HG02943 (cell line): ENCODE results near the gene STK32B.
"Not testable (repeated sequence)": the region's sequence is repeated elsewhere in the genome, so short reads cannot be mapped to it uniquely, and the experiment has no call there.

Experiments
- ATAC-seq: cut with Tn5 transposase; IDR thresholded peaks from one replicate; pipeline ENCODE4 v1.9.1; 2021; ENCODE audit warnings: mild to moderate bottlenecking, low read depth, moderate library complexity; ENCODE audit not compliant: unreplicated experiment

The STK32B gene

DNA sequence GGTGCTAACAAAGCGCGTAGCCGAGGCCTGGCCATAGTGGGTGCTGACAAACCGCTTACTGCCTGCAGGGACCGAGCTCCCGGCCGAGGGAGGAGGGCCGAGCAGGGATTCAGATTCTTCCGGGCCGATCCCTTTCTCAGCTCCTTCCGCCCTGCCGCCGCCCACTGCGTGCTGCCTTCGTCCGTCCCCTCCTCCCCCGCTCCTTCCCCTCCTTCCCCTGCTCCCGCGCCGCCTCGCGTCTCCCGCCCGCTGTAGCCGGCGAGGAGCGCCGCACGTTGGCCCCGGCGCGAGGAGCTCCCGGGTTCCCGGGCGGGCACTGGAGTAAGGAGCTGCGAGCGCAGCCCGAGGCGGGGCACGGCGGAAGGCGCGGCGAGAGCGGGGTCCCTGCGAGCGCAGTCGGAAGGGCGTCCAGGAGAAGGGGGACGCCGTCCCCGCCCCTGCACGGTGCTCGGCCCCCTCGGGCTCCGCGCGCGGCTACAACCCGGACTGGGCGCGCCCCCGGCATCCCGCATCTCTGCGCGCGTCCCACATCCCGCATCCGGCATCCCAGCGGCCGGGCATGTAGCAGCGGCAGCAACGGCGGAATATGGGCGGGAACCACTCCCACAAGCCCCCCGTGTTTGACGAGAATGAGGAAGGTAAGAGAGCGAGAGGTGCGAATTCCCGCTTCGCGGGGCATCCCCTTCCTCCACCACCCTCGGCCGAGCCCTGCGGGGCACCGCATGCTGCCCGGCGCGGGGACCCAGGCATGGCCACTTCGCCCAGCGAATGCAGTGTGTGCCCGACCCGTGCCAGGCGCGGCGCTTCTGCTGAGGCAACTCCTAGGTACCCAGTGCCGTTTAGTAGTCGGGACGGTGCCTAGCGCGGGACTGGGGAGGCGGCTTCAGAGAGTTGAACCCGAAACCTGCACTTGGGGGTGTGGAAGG is at the start of gene STK32B:
TSS of gene STK32B (plus strand) at position 203 of the 926 bp plus-strand sequence.
- ATAC-seq: no peak

DNA sequence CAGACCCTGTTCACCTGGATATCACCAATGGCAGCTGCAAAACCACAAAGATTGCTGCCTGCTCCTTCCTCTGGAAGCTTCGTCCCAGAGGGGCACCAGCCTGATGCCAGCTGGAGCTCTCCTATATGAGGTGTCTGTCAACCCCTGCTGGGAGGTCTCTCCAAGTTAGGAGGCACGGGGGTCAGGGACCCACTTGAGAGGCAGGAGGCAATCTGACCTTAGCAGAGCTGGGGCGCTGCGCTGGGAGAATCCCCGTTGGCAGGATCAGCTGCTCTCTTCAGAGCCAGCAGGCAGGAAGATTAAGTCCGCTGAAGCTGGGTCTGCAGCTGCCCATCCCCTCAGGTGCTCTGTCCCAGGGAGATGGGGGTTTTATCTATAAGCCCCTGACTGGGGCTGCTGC is 49.6 kb upstream of the STK32B start:
- not testable (repeated sequence) for ATAC-seq

DNA sequence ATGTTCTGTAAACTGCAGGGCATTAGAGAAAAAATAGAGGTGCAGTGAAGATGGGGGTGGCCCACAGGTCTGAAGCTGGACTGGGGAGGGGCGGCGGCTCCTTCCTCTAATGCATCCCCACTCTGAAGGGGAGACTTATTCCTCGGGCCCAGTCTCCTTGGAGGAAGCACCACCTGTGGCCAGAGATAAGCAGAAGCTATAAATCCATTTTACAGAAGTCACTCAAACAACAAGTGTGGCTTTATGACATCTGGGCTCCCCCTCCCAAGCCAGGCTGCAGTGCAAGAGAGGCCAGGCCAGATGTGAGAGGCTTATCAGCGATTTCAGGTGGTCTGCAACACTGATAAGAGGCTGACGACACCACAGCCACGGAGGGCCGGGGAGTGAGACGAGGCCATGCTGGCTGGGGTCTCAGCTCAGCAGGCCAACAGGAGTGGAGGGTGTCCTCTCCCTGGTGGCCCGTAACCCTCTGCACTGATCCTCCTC is 47.9 kb upstream of the STK32B start:
- ATAC-seq: no peak

DNA sequence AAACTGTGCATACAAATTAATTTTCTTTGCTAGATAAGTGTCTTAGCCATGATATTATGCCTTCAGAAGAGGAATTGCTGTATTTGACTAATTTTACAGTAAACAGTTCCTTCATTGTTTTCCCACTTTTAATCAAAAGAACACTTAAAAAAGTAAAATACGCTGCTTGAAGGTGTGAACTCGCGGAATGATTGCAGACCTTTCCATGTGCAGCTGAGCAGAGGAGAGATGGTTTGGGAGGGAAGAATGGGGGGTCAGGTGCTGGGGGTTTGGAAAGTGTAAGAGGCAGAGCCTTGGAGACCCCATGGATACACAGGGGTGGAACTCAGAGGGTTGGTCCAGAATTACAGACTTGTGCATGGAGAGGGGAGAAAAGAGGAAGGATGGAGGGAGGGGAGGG is 47.4 kb upstream of the STK32B start:
- no peak for ATAC-seq

DNA sequence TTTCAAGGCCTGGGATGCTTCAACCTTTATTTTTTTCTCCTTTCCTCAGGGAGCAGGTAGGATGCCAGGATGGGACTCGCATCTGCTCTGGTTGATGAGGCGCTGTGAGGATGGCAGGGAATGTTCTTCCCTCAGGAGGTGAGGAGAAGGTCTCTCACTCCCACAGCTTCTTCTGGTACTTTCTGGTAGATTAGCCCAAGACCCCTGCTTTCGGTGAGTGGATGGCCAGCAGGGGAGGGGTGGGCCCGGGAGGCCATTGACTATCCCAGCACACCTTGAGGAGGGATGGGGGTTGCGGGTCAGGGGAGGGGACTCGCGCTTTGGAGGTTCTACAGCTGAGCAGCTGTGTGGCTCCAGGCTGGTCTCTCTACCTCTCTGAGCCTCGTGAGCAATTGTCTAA is 46.8 kb upstream of the STK32B start:
- ATAC-seq: no peak

DNA sequence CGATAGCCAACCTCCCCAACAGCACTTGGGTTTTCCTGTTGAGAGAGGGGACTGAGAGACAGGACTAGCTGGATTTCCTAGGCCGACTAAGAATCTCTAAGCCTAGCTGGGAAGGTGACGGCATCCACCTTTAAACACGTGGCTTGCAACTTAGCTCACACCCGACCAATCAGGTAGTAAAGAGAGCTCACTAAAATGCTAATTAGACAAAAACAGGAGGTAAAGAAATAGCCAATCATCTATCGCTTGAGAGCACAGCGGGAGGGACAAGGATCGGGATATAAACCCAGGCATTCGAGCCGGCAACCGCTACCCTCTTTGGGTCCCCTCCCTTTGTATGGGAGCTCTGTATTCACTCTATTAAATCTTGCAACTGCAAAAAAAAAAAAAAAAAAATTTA is 44.3 kb upstream of the STK32B start:
- ATAC-seq: not testable (repeated sequence)

DNA sequence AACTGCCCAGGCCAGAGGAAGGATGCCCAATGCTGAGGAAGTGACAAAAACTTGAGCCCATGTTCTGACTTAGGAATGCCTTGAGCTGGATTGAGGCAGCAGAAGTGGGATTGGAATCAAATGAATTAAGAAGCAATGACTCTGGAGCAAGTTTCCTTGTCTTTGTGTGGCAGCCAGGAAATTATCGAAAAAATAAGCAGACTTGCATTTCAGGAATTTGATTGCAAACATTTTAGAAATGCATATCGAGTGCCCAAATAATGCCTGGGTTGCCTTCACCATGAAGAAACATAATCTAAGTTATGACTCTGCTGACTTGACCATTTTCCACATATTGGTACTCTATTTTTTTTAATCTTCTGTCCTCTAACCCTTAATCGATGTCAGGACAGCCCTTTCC is 41.5 kb upstream of the STK32B start:
- no peak for ATAC-seq

DNA sequence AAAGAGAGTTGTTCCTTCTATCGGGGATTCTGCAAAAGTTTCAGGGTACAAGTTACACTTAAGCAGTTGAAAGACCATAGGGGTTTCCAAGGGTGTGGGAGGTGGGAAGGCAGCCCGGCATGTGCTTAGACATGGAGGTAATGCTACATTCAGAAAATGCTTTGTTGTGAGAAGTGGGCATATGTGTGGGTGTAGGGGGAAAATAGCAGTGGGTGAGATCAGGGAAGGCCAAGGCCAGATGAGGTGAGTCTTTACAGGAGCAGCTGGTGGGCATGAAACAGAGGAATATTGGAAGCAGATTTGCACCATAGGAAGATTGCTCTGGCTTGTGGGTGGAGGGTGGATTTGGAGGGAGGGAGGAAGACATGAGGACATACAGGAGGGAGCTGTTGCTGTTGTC is 40.3 kb upstream of the STK32B start:
- ATAC-seq: no peak

DNA sequence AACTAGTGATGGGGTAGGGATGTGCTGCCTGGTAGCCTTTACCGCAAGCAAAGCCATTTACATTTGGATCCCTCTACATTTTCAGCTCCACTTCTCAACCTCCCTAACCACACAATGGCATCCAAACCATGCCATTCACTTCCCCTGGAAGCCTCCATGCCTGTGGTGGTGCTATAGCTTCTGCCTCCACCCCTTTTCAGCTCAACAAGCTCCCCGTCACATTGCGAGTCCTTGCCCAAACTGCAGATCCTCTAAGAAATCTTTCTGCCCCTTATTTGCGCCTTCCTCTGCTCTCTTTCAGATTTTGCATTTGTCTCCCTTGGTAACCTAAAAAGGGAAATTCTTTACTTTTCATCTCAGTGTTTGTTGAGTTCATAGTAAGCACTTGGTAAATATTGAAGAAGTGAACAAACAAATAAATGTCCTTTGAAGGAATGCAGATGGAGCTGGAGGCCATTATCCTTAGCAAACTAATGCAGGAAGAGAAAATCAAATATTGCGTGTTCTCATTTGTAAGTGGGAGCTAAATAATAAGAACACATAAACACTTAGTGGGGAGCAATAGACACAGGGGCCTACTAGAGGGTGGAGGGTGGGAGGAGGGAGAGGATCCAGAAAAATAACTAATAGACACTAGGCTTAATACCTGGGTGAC is 38.9 kb upstream of the STK32B start:
- no peak for ATAC-seq

DNA sequence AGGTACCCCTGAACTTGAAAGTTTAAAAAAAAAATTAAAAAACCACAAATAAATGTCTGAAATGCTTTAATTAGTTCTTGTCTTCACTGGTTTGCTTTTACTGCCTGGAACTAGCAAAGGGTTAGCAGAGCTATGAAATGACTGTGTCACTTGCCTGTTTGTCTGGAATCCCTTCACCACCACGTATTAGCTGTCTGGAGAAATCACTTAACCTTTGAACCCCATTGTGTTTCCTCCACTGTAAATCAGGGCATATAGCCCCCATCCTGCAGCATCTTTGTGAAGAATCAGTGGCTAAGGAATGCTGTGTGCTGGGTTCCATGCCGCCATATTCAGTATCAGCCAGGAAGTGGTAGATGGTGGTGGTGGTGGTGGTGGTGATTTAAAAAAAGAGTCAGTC is 38.3 kb upstream of the STK32B start:
- no peak for ATAC-seq

DNA sequence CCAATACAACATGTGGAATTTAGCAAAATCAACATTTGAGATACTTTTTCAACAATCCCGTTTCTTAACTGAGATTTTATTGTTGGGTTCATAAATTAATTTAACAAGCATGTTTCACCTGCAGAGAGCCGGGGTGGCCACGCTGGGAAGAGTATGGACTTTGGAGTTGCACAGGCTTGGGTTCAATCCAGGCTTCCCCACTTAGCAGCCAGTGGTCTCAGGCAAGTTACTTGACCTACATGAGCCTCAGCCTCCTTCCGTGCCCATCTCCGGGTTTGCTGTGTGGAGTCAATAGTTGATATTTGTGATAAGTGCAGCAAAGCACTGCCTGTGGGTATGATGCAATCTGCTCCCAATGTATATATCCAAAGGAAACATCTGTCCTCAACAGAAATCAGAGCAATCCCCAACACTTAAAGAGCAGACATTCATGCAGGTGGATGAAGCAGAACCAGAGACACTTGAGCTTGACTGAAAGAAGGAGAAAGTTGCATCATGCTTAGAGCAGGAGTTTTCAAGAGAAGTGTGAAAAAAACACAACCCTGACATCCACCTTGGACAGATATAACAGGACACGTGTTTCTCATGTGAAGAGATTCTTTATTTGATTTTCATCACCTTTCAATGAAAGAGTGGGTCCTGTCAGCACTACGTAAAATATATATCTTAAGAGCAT is 37.1 kb upstream of the STK32B start:
- ATAC-seq: no peak

DNA sequence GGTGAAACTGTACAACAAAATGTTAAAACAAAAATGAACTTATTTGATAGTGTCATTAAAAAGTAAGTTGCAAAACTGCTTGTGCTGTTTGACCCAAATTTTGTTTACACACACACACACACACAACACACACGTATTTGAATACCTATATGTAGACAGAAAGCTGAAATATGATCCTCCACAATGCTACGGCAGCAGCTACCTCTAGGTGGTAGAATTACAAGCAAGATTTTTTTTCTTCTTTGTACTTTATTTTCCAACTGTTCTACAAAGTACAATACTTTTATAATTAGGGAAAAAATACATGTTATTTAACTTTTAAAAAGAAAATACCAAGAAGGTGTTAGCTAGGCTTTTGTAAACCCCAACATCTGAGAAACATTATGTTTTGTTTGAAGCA is 33.2 kb upstream of the STK32B start:
- no peak for ATAC-seq

DNA sequence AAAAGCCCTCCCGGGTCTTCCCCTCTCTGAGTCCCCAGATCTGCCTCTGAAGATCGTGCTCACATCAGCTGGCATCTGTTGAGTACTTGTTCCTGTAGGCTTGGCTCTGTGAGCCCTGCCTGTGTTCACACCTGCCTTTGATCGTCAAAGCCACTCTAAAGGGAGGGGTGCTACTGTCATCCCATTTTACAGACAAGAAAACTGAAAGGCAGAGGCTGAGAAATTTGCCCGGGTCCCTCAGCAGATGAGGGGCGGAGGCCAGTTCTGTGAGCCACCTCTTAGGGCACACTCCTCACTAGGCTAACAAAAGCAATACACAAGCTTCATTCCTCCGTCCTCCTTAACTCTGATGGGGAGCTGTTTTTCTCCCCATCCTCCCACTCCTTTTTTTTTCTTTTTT is 32.7 kb upstream of the STK32B start:
- ATAC-seq: no peak

DNA sequence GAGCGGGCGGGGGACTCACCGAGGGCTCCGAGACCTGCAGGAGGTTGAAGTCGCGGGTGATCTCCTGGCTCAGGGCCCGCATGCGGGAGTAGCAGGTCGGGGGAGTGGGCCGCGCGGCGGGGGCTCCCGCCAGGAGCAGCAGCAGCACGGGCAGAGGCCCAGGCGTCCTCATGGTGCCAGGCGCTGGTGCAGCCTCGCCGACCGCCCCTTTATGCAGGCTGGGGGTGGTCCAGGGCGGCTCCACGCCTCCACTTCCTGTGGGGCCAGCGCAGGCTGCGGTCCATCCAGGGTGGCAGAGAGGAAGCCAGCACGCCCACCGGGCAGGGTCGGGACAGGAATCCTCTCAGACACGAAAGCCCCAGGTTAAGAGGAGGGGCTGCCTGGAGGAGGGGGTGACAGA is 32.0 kb upstream of the STK32B start, which contains the start of gene CYTL1:
TSS of gene CYTL1 (minus strand) at position 185 of the 400 bp plus-strand sequence. CDS start at position 172, 13 bp downstream.
- no peak for ATAC-seq

DNA sequence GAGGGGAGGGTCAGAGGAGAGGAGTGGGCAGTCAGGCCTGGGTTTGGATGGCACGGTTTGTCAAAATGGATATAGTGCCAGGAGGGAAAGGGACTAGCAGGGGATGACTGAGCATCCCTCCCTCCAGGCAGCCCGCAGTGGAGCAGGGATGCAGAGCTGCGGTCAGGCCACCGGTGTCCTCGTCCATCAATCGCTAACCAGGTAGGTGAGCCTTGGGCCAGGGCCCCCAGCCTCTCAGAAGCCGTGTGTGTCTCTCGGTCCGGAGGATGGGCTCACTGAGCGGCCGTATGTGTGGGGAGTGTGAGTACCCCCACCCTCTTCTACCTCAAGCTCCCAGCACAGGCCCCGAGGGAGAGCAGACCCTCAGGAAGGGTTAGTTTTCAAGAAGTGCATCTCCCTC is 31.5 kb upstream of the STK32B start:
- no peak for ATAC-seq

DNA sequence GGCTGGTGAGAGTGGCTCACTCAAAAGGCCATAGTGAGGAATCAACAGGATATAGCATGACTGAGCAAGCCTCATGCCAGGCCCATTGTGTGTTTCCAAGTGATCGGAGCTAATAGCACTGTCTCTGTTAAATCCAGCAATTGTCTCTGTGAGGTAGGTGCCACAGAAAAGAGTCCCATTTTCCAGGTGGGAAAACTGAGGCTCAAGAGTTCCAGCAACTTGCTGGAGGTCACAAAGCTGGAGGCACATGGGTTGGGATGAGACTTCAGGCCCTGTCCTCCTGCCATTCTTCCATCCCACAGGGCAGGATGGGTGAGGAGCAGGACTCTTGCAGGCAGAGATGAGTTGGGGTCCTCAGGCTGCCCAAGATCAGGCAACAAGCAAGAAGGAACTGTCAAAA is 30.9 kb upstream of the STK32B start:
- no peak for ATAC-seq

DNA sequence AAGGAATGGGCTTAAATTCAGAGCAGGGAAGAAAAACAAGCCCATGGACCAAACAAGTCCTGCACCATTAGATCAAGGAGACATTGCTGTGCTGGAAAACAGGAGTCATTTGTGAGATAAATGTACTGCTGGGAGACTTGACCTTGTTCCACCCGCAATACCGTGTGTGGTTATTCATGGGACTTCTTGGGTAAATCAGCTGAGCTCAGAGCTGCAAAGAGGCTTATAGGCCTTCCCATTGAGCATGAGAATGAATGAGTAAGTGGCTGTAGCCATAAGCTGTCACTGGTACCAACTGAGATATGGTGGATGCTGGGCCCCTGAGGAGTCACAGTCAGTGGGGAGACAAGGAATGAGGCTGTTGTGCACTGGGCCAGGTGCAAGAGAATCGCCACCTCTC is 29.7 kb upstream of the STK32B start:
- ATAC-seq: no peak

DNA sequence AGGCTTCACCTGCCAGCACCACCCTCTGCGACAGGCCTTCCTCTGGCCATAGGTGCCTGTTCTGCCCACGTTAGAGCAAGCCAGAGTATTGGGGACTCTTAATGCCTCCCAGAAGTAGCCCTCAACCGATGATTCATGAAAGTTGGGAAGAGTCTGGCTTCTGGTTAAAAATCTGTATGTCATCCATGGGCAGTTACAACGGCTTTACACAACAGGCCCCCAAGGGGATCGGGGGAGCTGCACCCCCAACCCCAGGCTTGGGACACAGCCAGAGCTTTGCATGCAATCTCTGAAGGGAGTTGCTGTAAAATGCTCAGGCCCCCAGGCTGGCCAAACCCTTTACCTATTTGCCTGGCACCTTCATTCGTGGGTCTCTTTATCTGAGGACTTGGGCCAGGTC is 26.6 kb upstream of the STK32B start:
- ATAC-seq: no peak

DNA sequence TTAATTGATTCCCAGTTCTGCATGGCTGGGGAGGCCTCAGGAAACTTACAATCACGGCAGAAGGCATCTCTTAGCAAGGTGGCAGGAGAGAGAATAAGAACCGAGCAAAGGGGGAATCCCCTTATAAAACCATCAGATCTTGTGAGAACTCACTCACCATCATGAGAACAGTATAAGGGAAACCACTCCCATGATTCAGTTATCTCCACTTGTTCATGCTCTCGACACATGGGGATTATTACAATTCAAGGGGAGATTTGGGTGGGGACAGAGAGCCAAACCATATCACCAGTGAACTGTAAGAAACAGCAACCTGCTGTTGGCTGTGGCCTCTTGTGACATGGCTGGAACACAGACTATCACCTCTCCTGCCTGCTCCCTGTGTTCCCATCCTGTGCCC is 24.9 kb upstream of the STK32B start:
- ATAC-seq: no peak

DNA sequence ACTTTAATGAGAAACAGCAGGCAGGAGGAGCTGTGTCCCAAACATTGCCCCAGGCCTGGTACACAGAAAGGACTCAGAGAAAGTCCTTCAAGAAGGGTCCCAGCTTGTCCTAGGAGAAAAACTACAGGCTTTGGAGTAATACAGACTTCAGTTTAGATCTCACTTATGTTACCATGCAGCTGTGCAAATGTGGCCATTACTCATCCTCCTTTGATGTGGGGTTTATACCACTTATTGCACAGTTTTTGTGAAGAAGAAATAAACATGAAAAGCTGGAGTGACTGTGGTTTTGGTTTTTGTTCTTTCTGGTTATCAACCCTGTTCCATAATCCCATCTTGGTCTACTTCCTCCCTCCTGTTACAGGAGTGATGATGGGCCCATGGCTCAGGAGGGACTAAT is 23.9 kb upstream of the STK32B start:
- no peak for ATAC-seq

DNA sequence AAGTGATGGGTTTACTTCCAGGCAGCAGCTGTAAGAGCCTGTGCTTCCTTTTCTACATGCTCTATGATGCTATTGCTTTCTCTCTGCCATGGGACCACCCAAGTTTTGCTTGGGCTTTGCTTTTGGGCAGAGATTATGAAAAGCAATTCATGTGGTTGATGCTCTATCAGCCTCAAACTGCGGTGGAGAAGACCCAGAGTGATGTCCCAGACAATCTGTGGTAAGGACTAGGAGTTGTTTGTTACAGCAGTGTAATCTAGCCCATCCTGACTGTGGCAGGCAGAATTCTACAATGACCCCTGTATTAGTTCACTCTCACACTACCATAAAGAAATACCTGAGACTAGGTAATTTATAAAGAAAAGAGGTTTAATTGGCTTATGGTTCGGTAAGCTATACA is 22.8 kb upstream of the STK32B start:
- no peak for ATAC-seq
